CD4-positive, alpha-beta T cell treated with Interleukin-4 for 4 hours (primary cell): ENCODE results near the gene DUSP1.

Experiments used
- DNase-seq: peaks from one replicate; pipeline ENCODE4 v3.0.0-alpha.2; 2020

Gene DUSP1

DNA sequence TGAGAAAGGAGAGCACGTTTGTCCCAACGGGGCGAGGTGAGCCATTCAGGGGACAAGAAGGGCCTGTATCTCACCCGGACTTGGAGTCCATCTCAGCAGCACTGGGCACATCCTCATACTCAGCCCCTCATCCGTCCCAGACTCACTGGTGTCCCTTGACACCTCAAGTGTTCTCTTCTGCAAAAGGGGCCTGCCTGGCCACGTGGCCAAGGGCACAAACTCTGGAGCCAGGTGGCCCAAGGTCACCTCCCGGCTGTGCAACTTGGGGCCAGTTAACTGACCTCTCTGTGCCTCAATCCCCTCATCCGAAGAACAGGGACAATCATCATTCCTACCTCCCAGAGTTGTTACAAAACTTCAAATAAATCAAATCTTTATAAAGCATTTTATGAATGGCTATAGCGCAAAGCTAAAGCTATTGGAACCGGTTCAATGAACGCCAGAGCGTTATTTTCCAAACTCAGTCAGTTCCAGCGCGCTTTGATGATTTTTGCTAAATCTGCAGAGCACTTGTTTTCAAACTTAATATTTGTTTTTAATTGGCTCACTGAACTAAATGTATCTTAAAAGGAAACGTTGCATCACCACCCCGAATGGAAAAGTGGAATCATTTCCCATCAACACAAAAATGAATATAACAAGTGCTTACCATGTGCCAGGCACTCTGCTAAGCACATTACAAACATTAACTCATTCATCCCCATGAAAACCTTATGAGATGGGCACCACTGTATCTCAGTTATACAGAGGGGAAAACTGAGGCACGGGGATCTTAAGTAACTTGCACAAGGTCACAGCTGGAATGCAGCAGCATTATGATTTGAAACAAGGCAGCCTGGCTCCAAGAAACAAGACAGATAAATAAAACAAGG is 49.3 kb downstream of the DUSP1 start:
- no peak for DNase-seq

DNA sequence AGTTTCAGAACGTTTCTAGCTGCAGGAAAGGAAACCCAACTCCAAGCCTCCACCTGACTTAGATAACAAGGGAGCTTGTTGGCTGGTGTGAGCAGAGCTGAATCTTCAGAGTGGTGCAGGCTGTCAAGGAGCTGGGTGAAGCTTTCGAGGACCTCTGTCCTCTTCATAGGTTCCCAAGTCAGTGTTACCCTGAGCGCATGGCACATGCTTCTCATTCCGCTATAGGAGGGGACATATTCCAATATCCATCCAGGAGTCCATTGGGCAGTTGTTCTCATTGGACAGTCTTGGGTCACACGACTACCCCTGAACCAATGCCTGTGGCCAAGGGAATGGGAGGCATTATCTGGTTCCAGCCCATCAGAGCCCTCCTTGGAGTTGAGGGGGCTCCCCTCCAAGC is 50.3 kb downstream of the DUSP1 start:
- no peak for DNase-seq

DNA sequence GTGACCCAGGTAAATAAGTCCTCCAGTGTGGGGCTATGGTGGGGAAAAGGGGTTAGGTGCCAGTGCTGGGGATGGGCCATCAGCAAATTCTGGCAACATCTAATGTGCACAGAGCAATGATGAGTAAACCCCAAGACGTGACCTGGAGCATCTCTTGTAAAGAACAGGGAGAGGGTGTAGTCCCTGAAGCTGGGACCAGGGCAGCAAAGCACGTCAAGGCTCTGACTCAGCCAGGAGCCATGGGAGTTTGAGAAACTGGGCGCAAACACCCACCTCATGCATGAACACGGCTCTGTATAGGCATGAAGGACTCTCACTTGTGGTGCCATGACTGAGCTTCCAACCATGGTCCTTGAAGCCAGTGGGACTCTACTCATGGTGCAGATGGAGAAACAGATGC is 51.8 kb downstream of the DUSP1 start:
- no peak for DNase-seq

DNA sequence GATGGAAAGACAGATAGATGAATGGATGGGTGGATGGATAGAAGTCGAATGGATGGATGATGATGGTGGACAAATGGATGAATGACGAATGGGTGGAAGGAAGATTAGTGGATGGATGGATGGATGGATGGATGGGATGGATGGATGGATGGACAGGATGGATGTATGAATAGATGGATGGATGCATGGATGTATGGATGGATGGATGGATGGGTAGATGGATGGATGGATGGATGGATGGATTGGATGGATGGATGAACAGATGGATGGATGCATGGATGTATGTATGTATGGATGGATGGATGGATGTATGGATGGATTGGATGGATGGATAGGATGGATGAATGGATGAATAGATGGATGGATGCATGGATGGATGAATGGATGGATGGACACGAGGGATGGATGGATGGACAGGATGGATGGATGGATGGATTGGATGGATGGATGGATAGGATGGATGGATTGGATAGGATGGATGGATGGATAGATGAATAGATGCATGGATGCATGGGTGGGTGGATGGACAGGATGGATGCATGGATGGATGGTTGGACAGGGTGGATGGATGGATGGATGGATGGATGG is 52.4 kb downstream of the DUSP1 start:
- DNase-seq, result no peak
